WERI-Rb-1 (cell line): Measurements from ENCODE around the gene GTPBP8.
"Not testable (repeated sequence)": the region's sequence is repeated elsewhere in the genome, so short reads cannot be mapped to it uniquely, and the experiment has no call there.

Experiments
- DNase-seq: peaks from one replicate; pipeline ENCODE4 v3.0.0-alpha.2; 2020
- H3K27ac ChIP-seq: fragments of 250-450 bp; sonication (Bioruptor Pico); 2 replicates; pipeline ENCODE4 v1.5.1; 2020; ENCODE audit warnings: mild to moderate bottlenecking, moderate library complexity
- H3K27me3 ChIP-seq: fragments of 250-450 bp; sonication (Bioruptor Pico); 2 replicates; pipeline ENCODE4 v1.5.1; 2021; ENCODE audit warnings: mild to moderate bottlenecking, low read depth, moderate library complexity; ENCODE audit not compliant: insufficient read depth, severe bottlenecking
- H3K36me3 ChIP-seq: fragments of 250-450 bp; sonication (Bioruptor Pico); 2 replicates; pipeline ENCODE4 v1.5.1; 2020; ENCODE audit warnings: mild to moderate bottlenecking, moderate library complexity
- H3K4me3 ChIP-seq: 2 replicates; pipeline ENCODE4 v1.5.1; 2011; ENCODE audit warnings: low read depth, mild to moderate bottlenecking, control low read depth, low read length
- H3K9me3 ChIP-seq: fragments of 250-450 bp; sonication (Bioruptor Pico); 2 replicates; pipeline ENCODE4 v1.5.1; 2021; ENCODE audit warnings: mild to moderate bottlenecking, moderate library complexity; ENCODE audit not compliant: severe bottlenecking
- CTCF ChIP-seq: IDR thresholded peaks from 2 replicates; pipeline ENCODE4 v1.5.1; 2011; ENCODE audit warnings: low read depth, mild to moderate bottlenecking, control low read depth, inconsistent platforms, low read length

GTPBP8 gene

GRCh38 chr3:113038328-113038727 lies 47.5 kb downstream of the GTPBP8 start:
- no peak for DNase-seq
- H3K9me3 ChIP-seq, result no peaks in the 10 kb centered on the region
- no peak for TF ChIP-seq CTCF

GRCh38 chr3:113039546-113039945 lies 48.8 kb downstream of the GTPBP8 start:
- Histone ChIP-seq H3K36me3 (no peaks in the 10 kb centered on the region), H3K4me3 (no peak overlapping the region), H3K9me3 (no peaks in the 10 kb centered on the region), H3K27ac (no peak overlapping the region), H3K27me3 (no peaks in the 10 kb centered on the region)
- no peak for TF ChIP-seq CTCF
- DNase-seq, result no peak

More at GRCh38 chr3:113038328-113038727, 47.5 kb downstream of the GTPBP8 start:
- Histone ChIP-seq H3K4me3 (no peak overlapping the region), H3K36me3 (no peaks in the 10 kb centered on the region), H3K27ac (no peak overlapping the region), H3K27me3 (no peaks in the 10 kb centered on the region)

GRCh38 chr3:113040231-113040630 lies 49.4 kb downstream of the GTPBP8 start:
- DNase-seq, result no peak
- no peak overlapping the region for H3K4me3 ChIP-seq
- H3K36me3 ChIP-seq, result no peaks in the 10 kb centered on the region
- no peaks in the 10 kb centered on the region for H3K27me3 ChIP-seq
- H3K9me3 ChIP-seq, result no peaks in the 10 kb centered on the region
- no peak overlapping the region for H3K27ac ChIP-seq
- TF ChIP-seq CTCF, result no peak

GRCh38 chr3:113043686-113044085 lies 52.9 kb downstream of the GTPBP8 start:
- H3K27ac ChIP-seq, result no peak overlapping the region
- TF ChIP-seq CTCF, result no peak
- H3K4me3 ChIP-seq, result no peak overlapping the region
- H3K9me3 ChIP-seq, result no peaks in the 10 kb centered on the region
- DNase-seq, result no peak
- no peaks in the 10 kb centered on the region for H3K36me3 ChIP-seq
- H3K27me3 ChIP-seq, result no peaks in the 10 kb centered on the region

- not testable (repeated sequence) for H3K9me3 ChIP-seq, H3K27ac ChIP-seq, H3K27me3 ChIP-seq, DNase-seq, H3K4me3 ChIP-seq, H3K36me3 ChIP-seq
These were observed 55.6 kb downstream of the GTPBP8 start for GRCh38 chr3:113046186-113046965.

GRCh38 chr3:113051302-113051711 lies 60.5 kb downstream of the GTPBP8 start:
- no peaks in the 10 kb centered on the region for H3K9me3 ChIP-seq
- TF ChIP-seq CTCF, result peak; percentile 70
- H3K27me3 ChIP-seq, result no peaks in the 10 kb centered on the region
- H3K36me3 ChIP-seq, result no peaks in the 10 kb centered on the region
- no peak overlapping the region for H3K4me3 ChIP-seq
- peak; percentile 87 for DNase-seq
- H3K27ac ChIP-seq, result no peak overlapping the region
